K562 (cell line): Measurements from ENCODE around the gene HECW1. TPM values are rescaled to one million over a fixed set of nuclear protein-coding genes. Genes with fewer than 3 reads are reported as not detected.

Source experiments
- ATAC-seq: fragments of 200-7000 bp; cut with Tn5 transposase; 3 replicates; pipeline ENCODE4 v1.9.1; 2020; ENCODE audit warnings: moderate library complexity
- BruUV-seq: library from RNA; stranded (reverse); fragments of 400-500 nt; replicated peaks from 2 replicates; lab custom pipeline; 2021; lab: Mats Ljungman, UMichigan
- CTCF ChIA-PET: fragments of 300-600 bp; formaldehyde crosslinking; extraction: SDS; loops from one replicate; lab custom pipeline; 2021; ENCODE audit warnings: low intra/inter-chr PET ratio; lab: Yijun Ruan, JAX
- POLR2A ChIA-PET: fragments of 300-600, 350-650 bp; sonication (Branson Sonifier 250); formaldehyde crosslinking; extraction: SDS; loops from one replicate; lab custom pipeline; 2021; ENCODE audit warnings: antibody characterized with exemption, inconsistent platforms; lab: Yijun Ruan, JAX
- DNase-seq, 4 experiments: peaks; one replicate each; pipeline versions ENCODE4 v3.0.0 to v3.0.0-alpha.2; 2011 to 2018; ENCODE audit warnings: low spot score in 3 of 4, mixed read lengths in 3 of 4; ENCODE audit errors: extremely low read depth in 1 of 4
- FAIRE-seq: peaks from 2 replicates; lab custom pipeline; 2011; peaks lifted over from hg19 to GRCh38; lab: Jason Lieb, UNC
- H2AFZ ChIP-seq: 2 replicates; pipeline ENCODE4 v1.6.0; 2011; ENCODE audit warnings: low read depth, low read length, control low read depth, inconsistent platforms
- H3K27ac ChIP-seq: fragments of 200-600 bp; 3 replicates; pipeline ENCODE4 v1.8.0; 2011; ENCODE audit warnings: low read depth, mild to moderate bottlenecking, control low read depth, inconsistent platforms, low read length, moderate library complexity, mixed read lengths; ENCODE audit errors: extremely low read depth
- H3K27me3 ChIP-seq, 2 experiments: fragments of 300-600 bp in 1 of 2; 2 replicates in 1 of 2; 3 replicates in 1 of 2; pipeline versions ENCODE4 v1.6.0 to v1.8.0; 2011; ENCODE audit warnings: inconsistent platforms in 2 of 2, low read length in 2 of 2, mild to moderate bottlenecking in 1 of 2, mixed read lengths in 1 of 2, moderate library complexity in 1 of 2; ENCODE audit not compliant: control insufficient read depth in 2 of 2, insufficient read depth in 2 of 2
- H3K36me3 ChIP-seq: fragments of 300-600 bp; 3 replicates; pipeline ENCODE4 v1.8.0; 2011; ENCODE audit warnings: mild to moderate bottlenecking, low read length, inconsistent platforms; ENCODE audit not compliant: control insufficient read depth, insufficient read depth
- H3K4me1 ChIP-seq, 2 experiments: fragments of 200-600 bp in 1 of 2; replicated peaks in 1 of 2; 2 replicates in 1 of 2; 3 replicates in 1 of 2; pipeline versions ENCODE4 v1.5.1 to v1.8.0; 2011; ENCODE audit warnings: inconsistent platforms in 2 of 2, low read length in 2 of 2, mild to moderate bottlenecking in 1 of 2, mixed read lengths in 1 of 2, moderate library complexity in 1 of 2; ENCODE audit not compliant: control insufficient read depth in 2 of 2, insufficient read depth in 2 of 2
- H3K4me2 ChIP-seq: 2 replicates; pipeline ENCODE4 v1.6.1; 2011; ENCODE audit warnings: low read length, control low read depth, inconsistent platforms, mixed read lengths; ENCODE audit not compliant: insufficient read depth
- H3K4me3 ChIP-seq: fragments of 200-600 bp; sonication (generic), shearing (Covaris generic); 2 replicates; pipeline ENCODE4 v1.5.1; 2016; ENCODE audit warnings: control low read depth, inconsistent platforms
- H3K79me2 ChIP-seq: fragments of 200-600 bp; 3 replicates; pipeline ENCODE4 v1.8.0; 2011; ENCODE audit warnings: low read length, inconsistent platforms; ENCODE audit not compliant: control insufficient read depth, insufficient read depth
- H3K9ac ChIP-seq, 2 experiments: 2 replicates each; pipeline versions ENCODE4 v1.6.0 to v1.6.1; 2011; ENCODE audit warnings: low read depth in 2 of 2, low read length in 2 of 2, control low read depth in 1 of 2, inconsistent platforms in 1 of 2, mild to moderate bottlenecking in 1 of 2, mixed read lengths in 1 of 2; ENCODE audit not compliant: insufficient read depth in 1 of 2
- H3K9me1 ChIP-seq: one replicate; pipeline ENCODE4 v1.6.0; 2011; ENCODE audit warnings: inconsistent platforms, mild to moderate bottlenecking, low read length, moderate library complexity; ENCODE audit not compliant: control insufficient read depth, insufficient read depth
- H3K9me3 ChIP-seq: replicated peaks from 2 replicates; pipeline ENCODE4 v1.5.1; 2011; ENCODE audit warnings: low read depth, low read length, inconsistent platforms; ENCODE audit not compliant: control insufficient read depth, insufficient read depth
- H4K20me1 ChIP-seq: replicated peaks from 2 replicates; pipeline ENCODE4 v1.6.1; 2011; ENCODE audit warnings: low read length, inconsistent platforms, mixed read lengths; ENCODE audit not compliant: control insufficient read depth, insufficient read depth
- KAT8 ChIP-seq: fragments of 450-650 bp; IDR thresholded peaks from 2 replicates; pipeline ENCODE4 v1.6.1; 2016; ENCODE audit warnings: low read depth, mild to moderate bottlenecking
- NCOA4 ChIP-seq: fragments of 450-650 bp; IDR thresholded peaks from 2 replicates; pipeline ENCODE4 v1.6.1; 2018; ENCODE audit warnings: mild to moderate bottlenecking; ENCODE audit not compliant: partially characterized antibody
- POLR2AphosphoS2 ChIP-seq: IDR thresholded peaks from 2 replicates; pipeline ENCODE4 v1.6.1; 2012; ENCODE audit warnings: low read length, improper control_type of control experiment
- RBM25 ChIP-seq: fragments of 200-400 bp; formaldehyde crosslinking; IDR thresholded peaks from 2 replicates; pipeline ENCODE4 v1.6.1; 2018; ENCODE audit warnings: low read length, low read depth, moderate library complexity; ENCODE audit not compliant: severe bottlenecking
- SLC30A9 ChIP-seq: fragments of 250-450 bp; sonication (Bioruptor Pico); IDR thresholded peaks from 2 replicates; pipeline ENCODE4 v1.8.0; 2022; ENCODE audit warnings: mild to moderate bottlenecking, moderate library complexity
- ZNF124 ChIP-seq: sonication (generic); formaldehyde crosslinking; IDR thresholded peaks from 2 replicates; pipeline ENCODE4 v1.8.1; 2022; ENCODE audit warnings: missing genetic modification reagents
- ZNF146 ChIP-seq: IDR thresholded peaks from one replicate; pipeline ENCODE4 v1.6.1; 2018; ENCODE audit warnings: missing compliant biosample characterization; ENCODE audit not compliant: unreplicated experiment
- WGBS: fragments of 100-300 bp; shearing (Covaris generic); methylation state at CpG from one replicate; pipeline ENCODE4 v1.1.6; 2016; ENCODE audit warnings: low coverage, mixed read lengths; ENCODE audit not compliant: insufficient coverage; ENCODE audit errors: missing lambda C conversion rate; 5-methylcytosine and 5-hydroxymethylcytosine counted together
- in situ Hi-C: fragments of 300-500 bp; cut with MboI; formaldehyde crosslinking; loops from 4 replicates; pipeline ENCODE4 v1.15.0; 2018; ENCODE audit warnings: inconsistent platforms, mixed read lengths
- intact Hi-C: fragments of 100-400 bp; cut with micrococcal nuclease; formaldehyde crosslinking; loops from 2 replicates; pipeline ENCODE4 v1.14.2; 2022
- polyA plus RNA-seq, 8 experiments: library from polyadenylated mRNA; depleted of rRNA in 4 of 8; stranded (reverse) in 5 of 8; unstranded in 3 of 8; fragments of >200 nt; fragmentation: Nextera tagmentation in 2 of 8; fragmentation: Illumina TruSeq in 1 of 8; extraction: Ambion mirVana in 2 of 8; extraction: Trizol in 1 of 8; gene quantifications; 2 replicates each; pipeline versions ENCODE4 v1.2.1 to v1.2.3, GENCODE V29; 2011 to 2014; ENCODE audit warnings: inconsistent platforms in 1 of 8, missing spikeins in 1 of 8
- total RNA-seq, 7 experiments: library from RNA; depleted of rRNA in 6 of 7; stranded (reverse); fragments of >200 nt in 6 of 7; fragmentation: Illumina TruSeq in 2 of 7; extraction: Trizol in 2 of 7; gene quantifications; 2 replicates each; pipeline versions ENCODE4 v1.2.1 to v1.2.3, GENCODE V29; 2011 to 2021; ENCODE audit warnings: low replicate concordance in 1 of 7

Gene HECW1
- total and polyA plus RNA-seq, 9 of the 15 experiments (the other 6 are each of a cell fraction or from before 2014, with no cell fraction given): 0.07 to 0.31 (median 0.13) TPM; not detected in 4

GRCh38 chr7:43592326-43592725 is 479.9 kb downstream of the HECW1 start:
- Histone ChIP-seq H3K27ac (no peak overlapping the region), H3K4me1 (no peaks in the 10 kb centered on the region), H3K9me1 (no peaks in the 10 kb centered on the region), H3K4me3 (no peak overlapping the region), H3K4me2 (no peak overlapping the region), H2AFZ (no peak overlapping the region), H3K36me3 (peaks cover 7% of the 10 kb centered on the region; the same call in 1 of the 3 replicates), H4K20me1 (no peaks in the 10 kb centered on the region; the same call in 1 of the 2 replicates), H3K9ac (no peak overlapping the region), H3K9me3 (no peaks in the 10 kb centered on the region), H3K27me3 (no peaks in the 10 kb centered on the region), H3K79me2 (peaks cover 50% of the 10 kb centered on the region)
- POLR2A ChIA-PET: interaction anchor here (0.6 kb wide), 1 partner anchor 137 kb away, joined by 3 read pairs; the partner anchor contains the start of gene COA1
- DNase-seq (no peak), FAIRE-seq (no peak), ATAC-seq (no peak)
- CTCF ChIA-PET: no interaction called here
- in situ Hi-C loops: no loop called here
- TF ChIP-seq SLC30A9 (CRISPR knock-in tag) (no peak), POLR2AphosphoS2 (no peak), NCOA4 (no peak), KAT8 (no peak), RBM25 (no peak)
- WGBS: 89% methylated on average over 3 of the region's 3 CpGs
- intact Hi-C loops: no loop called here
- BruUV-seq: no TSS peak

- Histone ChIP-seq H3K4me3 (no peak overlapping the region), H3K9me1 (no peaks in the 10 kb centered on the region), H3K4me1 (no peaks in the 10 kb centered on the region), H3K9ac (no peak overlapping the region), H3K79me2 (peaks cover 44% of the 10 kb centered on the region), H2AFZ (no peak overlapping the region), H3K9me3 (no peaks in the 10 kb centered on the region), H3K36me3 (peaks cover 7% of the 10 kb centered on the region; the same call in 1 of the 3 replicates), H4K20me1 (no peaks in the 10 kb centered on the region; the same call in 1 of the 2 replicates), H3K4me2 (no peak overlapping the region), H3K27me3 (no peaks in the 10 kb centered on the region), H3K27ac (no peak overlapping the region)
- ATAC-seq: peak; percentile 15; the same call in 1 of the 3 replicates
- DNase-seq: no peak
- ChIA-PET CTCF (no interaction called here), POLR2A (interaction anchor here (0.6 kb wide), 1 partner anchor 136 kb away, joined by 3 read pairs; the partner anchor contains the start of gene COA1)
- TF ChIP-seq ZNF124 (CRISPR knock-in tag): no peak
- TF ChIP-seq ZNF146 (CRISPR knock-in tag): peak; percentile 81
- in situ Hi-C loops: no loop called here
- intact Hi-C loops: no loop called here
- WGBS: 88% methylated on average over 1 of the region's 1 CpG
- BruUV-seq: no TSS peak
- FAIRE-seq: no peak
Observed at GRCh38 chr7:43593010-43593409, 480.6 kb downstream of the HECW1 start.
